D341Med (cell line): ENCODE results near the gene LIPN.

ENCODE experiments used
- DNase-seq: peaks from one replicate; pipeline ENCODE4 v3.0.0; 2012; ENCODE audit warnings: low spot score

LIPN gene

DNA sequence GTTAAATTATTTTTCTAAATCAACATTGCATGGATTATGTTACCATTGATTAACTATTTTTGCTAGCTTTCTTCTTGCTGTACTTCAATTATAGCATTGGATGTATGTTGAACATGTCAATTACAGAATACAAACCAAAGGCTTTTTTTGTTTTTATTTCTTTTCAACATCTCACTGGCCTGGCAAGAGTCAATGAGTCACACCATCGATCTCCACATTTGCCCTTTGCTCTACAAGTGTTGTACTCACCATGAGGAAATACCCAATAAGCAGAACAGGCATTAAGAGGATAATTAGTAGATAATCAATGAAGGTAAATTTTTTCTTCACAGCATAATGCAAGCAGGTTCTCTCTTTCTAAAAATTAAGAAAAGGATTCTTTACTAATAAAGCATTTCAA is 68.5 kb downstream of the LIPN start:
- no peak for DNase-seq
